HCT116 (cell line): ENCODE measurements around the gene SERPINB4.

Experiments used
- CEBPB ChIP-seq: IDR thresholded peaks from 2 replicates; pipeline ENCODE4 v1.6.1; 2012; ENCODE audit warnings: low read depth
- ELF1 ChIP-seq: IDR thresholded peaks from 2 replicates; pipeline ENCODE4 v1.6.1; 2012; ENCODE audit warnings: low read depth, borderline replicate concordance
- EZH2 ChIP-seq: fragments of 200-600 bp; sonication (generic); IDR thresholded peaks from 2 replicates; pipeline ENCODE4 v1.6.1; 2017; ENCODE audit warnings: antibody characterized with exemption, mixed run types
- FOSL1 ChIP-seq: IDR thresholded peaks from 2 replicates; pipeline ENCODE4 v1.6.1; 2012; ENCODE audit warnings: low read depth
- POLR2A ChIP-seq: IDR thresholded peaks from 2 replicates; pipeline ENCODE4 v1.7.0; 2011; ENCODE audit warnings: borderline replicate concordance; ENCODE audit not compliant: insufficient read depth, insufficient read length; ENCODE audit errors: extremely low read depth
- POLR2AphosphoS5 ChIP-seq: IDR thresholded peaks from 2 replicates; pipeline ENCODE4 v1.6.1; 2011; ENCODE audit warnings: mild to moderate bottlenecking, low read depth, low read length, moderate library complexity
- RAD21 ChIP-seq: IDR thresholded peaks from 2 replicates; pipeline ENCODE4 v1.6.1; 2012; ENCODE audit warnings: low read depth, mild to moderate bottlenecking
- SRF ChIP-seq: IDR thresholded peaks from 2 replicates; pipeline ENCODE4 v1.6.1; 2012; ENCODE audit warnings: low read depth
- YY1 ChIP-seq: IDR thresholded peaks from 2 replicates; pipeline ENCODE4 v1.6.1; 2011; ENCODE audit warnings: low read length, low read depth, moderate library complexity, mild to moderate bottlenecking; ENCODE audit not compliant: insufficient replicate concordance; ENCODE audit errors: extremely low read depth
- ZFX ChIP-seq: fragments of 450-650 bp; IDR thresholded peaks from 2 replicates; pipeline ENCODE4 v1.6.1; 2017
- TF ChIP-seq, protein P1 (sequence below), 3 experiments: fragments of 200-600 bp in 1 of 3; sonication (generic) in 1 of 3; IDR thresholded peaks in 2 of 3; conservative IDR thresholded peaks in 1 of 3; 2 replicates each; pipeline ENCODE4 v1.5.1; 2012 to 2017; ENCODE audit warnings: low read depth in 2 of 3, low read length in 2 of 3, antibody characterized with exemption in 1 of 3, borderline replicate concordance in 1 of 3, control low read depth in 1 of 3, mild to moderate bottlenecking in 1 of 3, mixed read lengths in 1 of 3, mixed run types in 1 of 3, moderate library complexity in 1 of 3; ENCODE audit not compliant: insufficient read depth in 1 of 3
- TF ChIP-seq, protein P2 (sequence below): IDR thresholded peaks from 2 replicates; pipeline ENCODE4 v1.6.1; 2012; ENCODE audit warnings: low read depth

DNA sequence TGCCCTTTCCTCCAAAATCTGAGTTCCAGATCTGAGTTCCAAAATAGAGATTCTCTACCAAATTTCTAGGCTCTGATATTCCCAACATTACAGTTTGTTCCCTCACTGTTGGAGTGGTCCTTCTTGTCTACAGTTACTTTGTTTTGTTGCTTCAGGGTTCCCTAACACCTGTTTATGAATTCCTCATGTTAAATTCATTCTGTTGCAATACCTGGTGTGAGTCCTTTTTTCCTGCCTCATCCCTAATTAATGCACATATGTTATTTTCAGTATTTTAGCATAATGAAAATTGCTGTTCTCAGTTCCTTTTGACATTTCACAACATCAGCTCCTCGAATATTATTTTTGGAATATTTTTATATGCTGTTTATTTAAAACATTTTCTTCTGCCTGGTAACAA is 40.7 kb downstream of the SERPINB4 start:
- no peak for TF ChIP-seq EZH2
- TF ChIP-seq POLR2AphosphoS5: no peak
- TF ChIP-seq ZFX: no peak
- TF ChIP-seq YY1: no peak
- TF ChIP-seq, protein P1, sequence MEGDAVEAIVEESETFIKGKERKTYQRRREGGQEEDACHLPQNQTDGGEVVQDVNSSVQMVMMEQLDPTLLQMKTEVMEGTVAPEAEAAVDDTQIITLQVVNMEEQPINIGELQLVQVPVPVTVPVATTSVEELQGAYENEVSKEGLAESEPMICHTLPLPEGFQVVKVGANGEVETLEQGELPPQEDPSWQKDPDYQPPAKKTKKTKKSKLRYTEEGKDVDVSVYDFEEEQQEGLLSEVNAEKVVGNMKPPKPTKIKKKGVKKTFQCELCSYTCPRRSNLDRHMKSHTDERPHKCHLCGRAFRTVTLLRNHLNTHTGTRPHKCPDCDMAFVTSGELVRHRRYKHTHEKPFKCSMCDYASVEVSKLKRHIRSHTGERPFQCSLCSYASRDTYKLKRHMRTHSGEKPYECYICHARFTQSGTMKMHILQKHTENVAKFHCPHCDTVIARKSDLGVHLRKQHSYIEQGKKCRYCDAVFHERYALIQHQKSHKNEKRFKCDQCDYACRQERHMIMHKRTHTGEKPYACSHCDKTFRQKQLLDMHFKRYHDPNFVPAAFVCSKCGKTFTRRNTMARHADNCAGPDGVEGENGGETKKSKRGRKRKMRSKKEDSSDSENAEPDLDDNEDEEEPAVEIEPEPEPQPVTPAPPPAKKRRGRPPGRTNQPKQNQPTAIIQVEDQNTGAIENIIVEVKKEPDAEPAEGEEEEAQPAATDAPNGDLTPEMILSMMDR (IDR thresholded peaks at IDR 0.05 in 2 of 3, conservative IDR thresholded peaks at IDR 0.05 in 1 of 3; ENCODE audit: borderline replicate concordance in 1 of 3, insufficient read depth in 1 of 3, low read depth in 2 of 3, low read length in 2 of 3): no peak
- TF ChIP-seq ELF1: no peak
- TF ChIP-seq POLR2A: no peak
- no peak for TF ChIP-seq FOSL1
- TF ChIP-seq SRF: no peak
- TF ChIP-seq CEBPB: no peak
- TF ChIP-seq, protein P2, sequence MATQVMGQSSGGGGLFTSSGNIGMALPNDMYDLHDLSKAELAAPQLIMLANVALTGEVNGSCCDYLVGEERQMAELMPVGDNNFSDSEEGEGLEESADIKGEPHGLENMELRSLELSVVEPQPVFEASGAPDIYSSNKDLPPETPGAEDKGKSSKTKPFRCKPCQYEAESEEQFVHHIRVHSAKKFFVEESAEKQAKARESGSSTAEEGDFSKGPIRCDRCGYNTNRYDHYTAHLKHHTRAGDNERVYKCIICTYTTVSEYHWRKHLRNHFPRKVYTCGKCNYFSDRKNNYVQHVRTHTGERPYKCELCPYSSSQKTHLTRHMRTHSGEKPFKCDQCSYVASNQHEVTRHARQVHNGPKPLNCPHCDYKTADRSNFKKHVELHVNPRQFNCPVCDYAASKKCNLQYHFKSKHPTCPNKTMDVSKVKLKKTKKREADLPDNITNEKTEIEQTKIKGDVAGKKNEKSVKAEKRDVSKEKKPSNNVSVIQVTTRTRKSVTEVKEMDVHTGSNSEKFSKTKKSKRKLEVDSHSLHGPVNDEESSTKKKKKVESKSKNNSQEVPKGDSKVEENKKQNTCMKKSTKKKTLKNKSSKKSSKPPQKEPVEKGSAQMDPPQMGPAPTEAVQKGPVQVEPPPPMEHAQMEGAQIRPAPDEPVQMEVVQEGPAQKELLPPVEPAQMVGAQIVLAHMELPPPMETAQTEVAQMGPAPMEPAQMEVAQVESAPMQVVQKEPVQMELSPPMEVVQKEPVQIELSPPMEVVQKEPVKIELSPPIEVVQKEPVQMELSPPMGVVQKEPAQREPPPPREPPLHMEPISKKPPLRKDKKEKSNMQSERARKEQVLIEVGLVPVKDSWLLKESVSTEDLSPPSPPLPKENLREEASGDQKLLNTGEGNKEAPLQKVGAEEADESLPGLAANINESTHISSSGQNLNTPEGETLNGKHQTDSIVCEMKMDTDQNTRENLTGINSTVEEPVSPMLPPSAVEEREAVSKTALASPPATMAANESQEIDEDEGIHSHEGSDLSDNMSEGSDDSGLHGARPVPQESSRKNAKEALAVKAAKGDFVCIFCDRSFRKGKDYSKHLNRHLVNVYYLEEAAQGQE: no peak
- no peak for TF ChIP-seq RAD21
